ENCODE data around the gene ADCY3.

ADCY3 gene

GRCh38 chr2:24920098-24920808 is at the start of gene ADCY3:
Gene ADCY3, minus strand, starts transcription at chr2:24920237. Its CDS starts 1,250 bp downstream, at chr2:24918987.
- no peak for DNase-seq (ENCODE audit: low read depth)

GRCh38 chr2:24969784-24970183 is 49.7 kb upstream of the ADCY3 start:
- DNase-seq (ENCODE audit: low read depth) = no peak

- no peak for DNase-seq (ENCODE audit: low read depth)
Measured at GRCh38 chr2:24961903-24962302, 41.9 kb upstream of the ADCY3 start.

- DNase-seq (ENCODE audit: low read depth) = no peak
Measured at GRCh38 chr2:24959761-24960160, 39.7 kb upstream of the ADCY3 start.

- no peak for DNase-seq (ENCODE audit: low read depth)
Measured at GRCh38 chr2:24958411-24958935, 38.4 kb upstream of the ADCY3 start.

GRCh38 chr2:24957976-24958375 is 37.9 kb upstream of the ADCY3 start:
- no peak for DNase-seq (ENCODE audit: low read depth)

- DNase-seq (ENCODE audit: low read depth) = no peak
Measured at GRCh38 chr2:24957221-24957620, 37.2 kb upstream of the ADCY3 start.

- DNase-seq (ENCODE audit: low read depth) = no peak
Measured at GRCh38 chr2:24955921-24956320, 35.9 kb upstream of the ADCY3 start.

GRCh38 chr2:24955232-24955631 is 35.2 kb upstream of the ADCY3 start:
- DNase-seq (ENCODE audit: low read depth) = no peak

- no peak for DNase-seq (ENCODE audit: low read depth)
Measured at GRCh38 chr2:24950102-24950501, 30.1 kb upstream of the ADCY3 start.

GRCh38 chr2:24948506-24948905 is 28.5 kb upstream of the ADCY3 start:
- DNase-seq (ENCODE audit: low read depth) = no peak

GRCh38 chr2:24947561-24948157 is 27.6 kb upstream of the ADCY3 start:
- DNase-seq (ENCODE audit: low read depth) = no peak

- DNase-seq (ENCODE audit: low read depth) = no peak
Measured at GRCh38 chr2:24945907-24946306, 25.9 kb upstream of the ADCY3 start.

- DNase-seq (ENCODE audit: low read depth) = no peak
Measured at GRCh38 chr2:24943427-24944053, 23.5 kb upstream of the ADCY3 start.

- no peak for DNase-seq (ENCODE audit: low read depth)
Measured at GRCh38 chr2:24939353-24939752, 19.3 kb upstream of the ADCY3 start.

- DNase-seq (ENCODE audit: low read depth) = no peak
Measured at GRCh38 chr2:24937236-24937635, 17.2 kb upstream of the ADCY3 start.

- DNase-seq (ENCODE audit: low read depth) = no peak
Measured at GRCh38 chr2:24935145-24935544, 15.1 kb upstream of the ADCY3 start.

- no peak for DNase-seq (ENCODE audit: low read depth)
Measured at GRCh38 chr2:24932715-24933114, 12.7 kb upstream of the ADCY3 start.

GRCh38 chr2:24930768-24931167 is 10.7 kb upstream of the ADCY3 start:
- no peak for DNase-seq (ENCODE audit: low read depth)

- DNase-seq (ENCODE audit: low read depth) = no peak
Measured at GRCh38 chr2:24929230-24929629, 9.2 kb upstream of the ADCY3 start.

- no peak for DNase-seq (ENCODE audit: low read depth)
Measured at GRCh38 chr2:24928036-24928435, 8.0 kb upstream of the ADCY3 start.

GRCh38 chr2:24926602-24927252 is 6.7 kb upstream of the ADCY3 start:
- DNase-seq (ENCODE audit: low read depth) = no peak

GRCh38 chr2:24926220-24926601 is 6.2 kb upstream of the ADCY3 start:
- no peak for DNase-seq (ENCODE audit: low read depth)
